ENCODE measurements around the gene OR2V2.
"Not testable (repeated sequence)": the region's sequence is repeated elsewhere in the genome, so short reads cannot be mapped to it uniquely, and the experiment has no call there.

OR2V2 gene

GRCh38 chr5:181146927-181147636 is at the start of gene OR2V2:
Gene OR2V2, plus strand, starts transcription at chr5:181147586. Its CDS starts 7,357 bp downstream, at chr5:181154943.
- not testable (repeated sequence) for H3K36me3 ChIP-seq (ENCODE audit: control insufficient read depth in 1 of 2, insufficient read depth in 2 of 2, low read length in 2 of 2); H3K4me3 ChIP-seq (ENCODE audit: low read depth in 1 of 2, low read length in 2 of 2); H3K4me1 ChIP-seq (ENCODE audit: control insufficient read depth in 1 of 2, insufficient read depth in 2 of 2, low read length in 2 of 2); H3K27ac ChIP-seq (ENCODE audit: low read length); H3K9me3 ChIP-seq (ENCODE audit: control insufficient read depth in 1 of 2, low read length in 2 of 2); H3K27me3 ChIP-seq (ENCODE audit: low read depth, low read length)

- H3K36me3 ChIP-seq (ENCODE audit: control insufficient read depth in 1 of 2, insufficient read depth in 2 of 2, low read length in 2 of 2); H3K4me1 ChIP-seq (ENCODE audit: control insufficient read depth in 1 of 2, insufficient read depth in 2 of 2, low read length in 2 of 2); H3K27ac ChIP-seq (ENCODE audit: low read length); H3K9me3 ChIP-seq (ENCODE audit: control insufficient read depth in 1 of 2, low read length in 2 of 2); H3K4me3 ChIP-seq (ENCODE audit: low read depth in 1 of 2, low read length in 2 of 2): not testable (repeated sequence)
- H3K27me3 ChIP-seq (ENCODE audit: low read depth, low read length) = peaks cover 16% of the 10 kb centered on the region
These were observed 49.5 kb upstream of the OR2V2 start for GRCh38 chr5:181097759-181098491.

- peaks cover 0 to 5% of the 10 kb centered on the region in 2 donors for H3K4me1 ChIP-seq (ENCODE audit: control insufficient read depth in 1 of 2, insufficient read depth in 2 of 2, low read length in 2 of 2)
- no peaks in the 10 kb centered on the region for H3K9me3 ChIP-seq (ENCODE audit: control insufficient read depth in 1 of 2, low read length in 2 of 2)
- no peak overlapping the region for H3K4me3 ChIP-seq (ENCODE audit: low read depth in 1 of 2, low read length in 2 of 2)
- no peak overlapping the region for H3K27ac ChIP-seq (ENCODE audit: low read length)
- H3K36me3 ChIP-seq (ENCODE audit: control insufficient read depth in 1 of 2, insufficient read depth in 2 of 2, low read length in 2 of 2) = no peaks in the 10 kb centered on the region
- peaks cover 16% of the 10 kb centered on the region for H3K27me3 ChIP-seq (ENCODE audit: low read depth, low read length)
These were observed 48.4 kb upstream of the OR2V2 start for GRCh38 chr5:181098762-181099601.

- no peaks in the 10 kb centered on the region for H3K9me3 ChIP-seq (ENCODE audit: control insufficient read depth in 1 of 2, low read length in 2 of 2)
- no peak overlapping the region for H3K4me3 ChIP-seq (ENCODE audit: low read depth in 1 of 2, low read length in 2 of 2)
- peaks cover 0 to 5% of the 10 kb centered on the region in 2 donors for H3K4me1 ChIP-seq (ENCODE audit: control insufficient read depth in 1 of 2, insufficient read depth in 2 of 2, low read length in 2 of 2)
- H3K27me3 ChIP-seq (ENCODE audit: low read depth, low read length) = peaks cover 20% of the 10 kb centered on the region
- no peak overlapping the region for H3K27ac ChIP-seq (ENCODE audit: low read length)
- no peaks in the 10 kb centered on the region for H3K36me3 ChIP-seq (ENCODE audit: control insufficient read depth in 1 of 2, insufficient read depth in 2 of 2, low read length in 2 of 2)
These were observed 47.7 kb upstream of the OR2V2 start for GRCh38 chr5:181099602-181100086.

- Histone ChIP-seq H3K9me3 (ENCODE audit: control insufficient read depth in 1 of 2, low read length in 2 of 2) (no peaks in the 10 kb centered on the region), H3K27me3 (ENCODE audit: low read depth, low read length) (peaks cover 20% of the 10 kb centered on the region), H3K27ac (ENCODE audit: low read length) (no peak overlapping the region), H3K4me3 (ENCODE audit: low read depth in 1 of 2, low read length in 2 of 2) (no peak overlapping the region), H3K36me3 (ENCODE audit: control insufficient read depth in 1 of 2, insufficient read depth in 2 of 2, low read length in 2 of 2) (no peaks in the 10 kb centered on the region), H3K4me1 (ENCODE audit: control insufficient read depth in 1 of 2, insufficient read depth in 2 of 2, low read length in 2 of 2) (peaks cover 0 to 5% of the 10 kb centered on the region in 2 donors)
These were observed 47.1 kb upstream of the OR2V2 start for GRCh38 chr5:181100121-181100875.

GRCh38 chr5:181101030-181101641 is 46.2 kb upstream of the OR2V2 start:
- H3K27me3 ChIP-seq (ENCODE audit: low read depth, low read length) = peaks cover 20% of the 10 kb centered on the region
- H3K4me3 ChIP-seq (ENCODE audit: low read depth in 1 of 2, low read length in 2 of 2); H3K4me1 ChIP-seq (ENCODE audit: control insufficient read depth in 1 of 2, insufficient read depth in 2 of 2, low read length in 2 of 2); H3K36me3 ChIP-seq (ENCODE audit: control insufficient read depth in 1 of 2, insufficient read depth in 2 of 2, low read length in 2 of 2); H3K9me3 ChIP-seq (ENCODE audit: control insufficient read depth in 1 of 2, low read length in 2 of 2); H3K27ac ChIP-seq (ENCODE audit: low read length): not testable (repeated sequence)

GRCh38 chr5:181101930-181102674 is 45.3 kb upstream of the OR2V2 start:
- H3K27me3 ChIP-seq (ENCODE audit: low read depth, low read length) = peaks cover 20% of the 10 kb centered on the region
- not testable (repeated sequence) for H3K9me3 ChIP-seq (ENCODE audit: control insufficient read depth in 1 of 2, low read length in 2 of 2); H3K4me3 ChIP-seq (ENCODE audit: low read depth in 1 of 2, low read length in 2 of 2); H3K4me1 ChIP-seq (ENCODE audit: control insufficient read depth in 1 of 2, insufficient read depth in 2 of 2, low read length in 2 of 2); H3K27ac ChIP-seq (ENCODE audit: low read length); H3K36me3 ChIP-seq (ENCODE audit: control insufficient read depth in 1 of 2, insufficient read depth in 2 of 2, low read length in 2 of 2)

- peaks cover 30% of the 10 kb centered on the region for H3K27me3 ChIP-seq (ENCODE audit: low read depth, low read length)
- H3K9me3 ChIP-seq (ENCODE audit: control insufficient read depth in 1 of 2, low read length in 2 of 2); H3K4me1 ChIP-seq (ENCODE audit: control insufficient read depth in 1 of 2, insufficient read depth in 2 of 2, low read length in 2 of 2); H3K4me3 ChIP-seq (ENCODE audit: low read depth in 1 of 2, low read length in 2 of 2); H3K27ac ChIP-seq (ENCODE audit: low read length); H3K36me3 ChIP-seq (ENCODE audit: control insufficient read depth in 1 of 2, insufficient read depth in 2 of 2, low read length in 2 of 2): not testable (repeated sequence)
These were observed 43.2 kb upstream of the OR2V2 start for GRCh38 chr5:181104259-181104568.

GRCh38 chr5:181104606-181105390 is 42.6 kb upstream of the OR2V2 start:
- H3K9me3 ChIP-seq (ENCODE audit: control insufficient read depth in 1 of 2, low read length in 2 of 2); H3K27ac ChIP-seq (ENCODE audit: low read length); H3K36me3 ChIP-seq (ENCODE audit: control insufficient read depth in 1 of 2, insufficient read depth in 2 of 2, low read length in 2 of 2); H3K4me1 ChIP-seq (ENCODE audit: control insufficient read depth in 1 of 2, insufficient read depth in 2 of 2, low read length in 2 of 2); H3K4me3 ChIP-seq (ENCODE audit: low read depth in 1 of 2, low read length in 2 of 2): not testable (repeated sequence)
- peaks cover 30% of the 10 kb centered on the region for H3K27me3 ChIP-seq (ENCODE audit: low read depth, low read length)

Measured in muscle layer of duodenum (tissue), 2 donors.